ENCODE measurements around the gene MFSD11. TPM values are rescaled to one million over a fixed set of nuclear protein-coding genes. Genes with fewer than 3 reads are reported as not detected.

MFSD11 gene
- polyA plus RNA-seq, 2 of the 4 experiments (the other 2 are of a cell fraction), result 17.5 to 26.0 TPM

DNA sequence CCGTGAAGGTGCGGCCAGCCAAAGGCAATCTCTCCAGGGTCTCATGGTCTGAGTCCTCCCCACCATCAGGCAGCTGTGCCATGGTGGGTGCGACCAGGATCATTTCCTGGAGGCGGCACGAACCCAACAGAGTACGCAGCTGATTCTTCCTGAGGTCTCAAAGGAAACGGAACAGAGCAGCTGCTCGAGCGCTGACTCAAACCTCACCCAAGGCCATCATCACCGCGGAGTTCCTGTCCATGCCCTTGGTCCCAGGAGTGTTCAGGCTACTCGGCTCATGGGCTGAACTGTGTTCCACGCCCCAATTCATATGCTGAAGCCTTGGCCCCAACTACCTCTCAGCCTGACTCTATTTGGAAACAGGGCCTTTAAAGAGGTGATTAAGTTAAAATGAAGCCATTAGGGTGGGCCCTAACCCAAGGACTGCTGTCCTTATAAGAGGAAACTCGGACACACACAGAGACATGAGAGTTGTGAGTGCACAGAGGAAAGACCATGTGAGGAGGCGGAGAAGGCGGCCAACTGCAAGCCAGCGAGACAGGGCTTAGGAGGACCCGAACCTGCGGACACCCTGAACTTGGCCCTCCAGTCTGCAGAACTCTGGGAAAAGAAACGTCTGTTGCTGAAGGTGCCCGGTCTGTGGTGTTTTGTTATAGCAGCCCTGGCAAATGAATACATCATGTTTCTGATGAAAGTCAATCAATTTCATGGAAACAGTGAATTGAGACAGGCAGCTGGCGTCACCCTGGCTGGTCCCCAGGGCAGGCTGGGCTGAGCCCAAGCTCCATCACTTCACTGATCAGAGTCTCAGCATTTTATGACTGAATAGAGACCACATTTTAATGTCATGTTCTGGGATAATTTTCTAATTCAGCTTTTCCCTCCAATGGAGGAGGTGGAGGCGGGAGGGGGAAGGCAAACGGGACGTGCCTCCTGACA lies 40.9 kb upstream of the MFSD11 start:
- no peak for DNase-seq (ENCODE audit: low read depth in 1 of 2, low spot score in 1 of 2)

DNA sequence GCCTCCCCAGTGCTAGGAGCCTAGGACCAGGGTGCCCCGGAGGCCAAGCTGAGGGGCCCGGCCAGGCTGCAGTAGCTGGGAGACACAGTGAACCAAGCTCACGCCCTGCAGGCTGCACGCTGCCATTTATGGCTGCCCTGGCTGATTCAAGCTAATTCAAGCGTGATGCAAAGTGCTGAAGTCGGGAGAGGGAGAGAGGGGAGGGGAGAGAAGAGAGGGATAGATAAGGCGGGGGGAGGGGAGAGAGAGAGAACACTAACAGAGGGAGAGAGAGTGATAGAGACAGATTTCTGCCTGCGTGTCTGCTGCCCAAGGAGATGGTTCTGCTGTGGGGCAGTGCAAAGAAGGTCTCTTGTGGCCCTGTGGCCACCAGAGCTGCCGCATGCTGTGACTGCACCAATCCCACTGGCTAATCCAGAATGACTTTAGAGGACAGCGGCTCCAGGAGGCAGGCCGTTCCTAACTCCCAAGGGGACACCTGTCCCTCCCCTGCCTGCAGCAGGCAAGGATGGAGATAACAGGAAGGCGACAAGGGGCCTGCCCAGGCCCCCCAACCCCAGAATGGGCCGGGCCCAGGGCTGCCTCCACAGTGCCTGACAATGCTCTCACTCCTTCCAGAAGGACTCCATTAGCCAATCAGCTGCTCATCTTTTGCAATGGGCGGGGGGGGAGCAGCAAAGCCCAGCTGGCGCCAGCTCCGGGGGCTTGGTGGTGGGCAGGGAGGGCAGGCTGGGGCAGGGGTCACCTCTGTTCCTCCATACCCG lies 40.0 kb upstream of the MFSD11 start:
- no peak overlapping the region for H3K27ac ChIP-seq
- CTCF ChIA-PET, result interaction anchor here (0.6 to 20.1 kb wide), 8 partner anchors 14 to 202 kb away, joined by 3 to 456 read pairs (median 4); partner anchors contain the start of genes JMJD6, METTL23 and MXRA7
- no peaks in the 10 kb centered on the region for H3K9me3 ChIP-seq
- WGBS (ENCODE audit: missing lambda C conversion rate), result 89% methylated on average over 13 of the region's 17 CpGs
- no peak overlapping the region for H3K4me2 ChIP-seq
- ATAC-seq (no peak), DNase-seq (ENCODE audit: low read depth in 1 of 2, low spot score in 1 of 2) (no peak), FAIRE-seq (no peak)
- POLR2A ChIA-PET, result interaction anchor here (1.2 kb wide), 1 partner anchor 9 kb away, joined by 4 read pairs; no protein-coding TSS in a partner anchor
- no peak overlapping the region for H3K4me3 ChIP-seq
- H3K4me1 ChIP-seq, result no peaks in the 10 kb centered on the region
- no peak for TF ChIP-seq SMC3 (IDR thresholded peaks at IDR 0.05)
- TF ChIP-seq, protein P1, sequence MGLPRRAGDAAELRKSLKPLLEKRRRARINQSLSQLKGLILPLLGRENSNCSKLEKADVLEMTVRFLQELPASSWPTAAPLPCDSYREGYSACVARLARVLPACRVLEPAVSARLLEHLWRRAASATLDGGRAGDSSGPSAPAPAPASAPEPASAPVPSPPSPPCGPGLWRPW (IDR thresholded peaks at IDR 0.05), result no peak
- TF ChIP-seq CEBPB (IDR thresholded peaks at IDR 0.05), result no peak
- no peak for TF ChIP-seq KDM5A (IDR thresholded peaks at IDR 0.05)
- TF ChIP-seq, protein P2, sequence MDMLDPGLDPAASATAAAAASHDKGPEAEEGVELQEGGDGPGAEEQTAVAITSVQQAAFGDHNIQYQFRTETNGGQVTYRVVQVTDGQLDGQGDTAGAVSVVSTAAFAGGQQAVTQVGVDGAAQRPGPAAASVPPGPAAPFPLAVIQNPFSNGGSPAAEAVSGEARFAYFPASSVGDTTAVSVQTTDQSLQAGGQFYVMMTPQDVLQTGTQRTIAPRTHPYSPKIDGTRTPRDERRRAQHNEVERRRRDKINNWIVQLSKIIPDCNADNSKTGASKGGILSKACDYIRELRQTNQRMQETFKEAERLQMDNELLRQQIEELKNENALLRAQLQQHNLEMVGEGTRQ (IDR thresholded peaks at IDR 0.05), result no peak
- TF ChIP-seq, protein P3, sequence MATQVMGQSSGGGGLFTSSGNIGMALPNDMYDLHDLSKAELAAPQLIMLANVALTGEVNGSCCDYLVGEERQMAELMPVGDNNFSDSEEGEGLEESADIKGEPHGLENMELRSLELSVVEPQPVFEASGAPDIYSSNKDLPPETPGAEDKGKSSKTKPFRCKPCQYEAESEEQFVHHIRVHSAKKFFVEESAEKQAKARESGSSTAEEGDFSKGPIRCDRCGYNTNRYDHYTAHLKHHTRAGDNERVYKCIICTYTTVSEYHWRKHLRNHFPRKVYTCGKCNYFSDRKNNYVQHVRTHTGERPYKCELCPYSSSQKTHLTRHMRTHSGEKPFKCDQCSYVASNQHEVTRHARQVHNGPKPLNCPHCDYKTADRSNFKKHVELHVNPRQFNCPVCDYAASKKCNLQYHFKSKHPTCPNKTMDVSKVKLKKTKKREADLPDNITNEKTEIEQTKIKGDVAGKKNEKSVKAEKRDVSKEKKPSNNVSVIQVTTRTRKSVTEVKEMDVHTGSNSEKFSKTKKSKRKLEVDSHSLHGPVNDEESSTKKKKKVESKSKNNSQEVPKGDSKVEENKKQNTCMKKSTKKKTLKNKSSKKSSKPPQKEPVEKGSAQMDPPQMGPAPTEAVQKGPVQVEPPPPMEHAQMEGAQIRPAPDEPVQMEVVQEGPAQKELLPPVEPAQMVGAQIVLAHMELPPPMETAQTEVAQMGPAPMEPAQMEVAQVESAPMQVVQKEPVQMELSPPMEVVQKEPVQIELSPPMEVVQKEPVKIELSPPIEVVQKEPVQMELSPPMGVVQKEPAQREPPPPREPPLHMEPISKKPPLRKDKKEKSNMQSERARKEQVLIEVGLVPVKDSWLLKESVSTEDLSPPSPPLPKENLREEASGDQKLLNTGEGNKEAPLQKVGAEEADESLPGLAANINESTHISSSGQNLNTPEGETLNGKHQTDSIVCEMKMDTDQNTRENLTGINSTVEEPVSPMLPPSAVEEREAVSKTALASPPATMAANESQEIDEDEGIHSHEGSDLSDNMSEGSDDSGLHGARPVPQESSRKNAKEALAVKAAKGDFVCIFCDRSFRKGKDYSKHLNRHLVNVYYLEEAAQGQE (IDR thresholded peaks at IDR 0.05), result no peak
- TF ChIP-seq EHF (CRISPR knock-in tag; IDR thresholded peaks at IDR 0.05), result no peak
- TF ChIP-seq, protein P4, sequence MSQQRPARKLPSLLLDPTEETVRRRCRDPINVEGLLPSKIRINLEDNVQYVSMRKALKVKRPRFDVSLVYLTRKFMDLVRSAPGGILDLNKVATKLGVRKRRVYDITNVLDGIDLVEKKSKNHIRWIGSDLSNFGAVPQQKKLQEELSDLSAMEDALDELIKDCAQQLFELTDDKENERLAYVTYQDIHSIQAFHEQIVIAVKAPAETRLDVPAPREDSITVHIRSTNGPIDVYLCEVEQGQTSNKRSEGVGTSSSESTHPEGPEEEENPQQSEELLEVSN (IDR thresholded peaks at IDR 0.05; ENCODE audit: borderline replicate concordance, low read depth), result no peak
- TF ChIP-seq CBX8 (IDR thresholded peaks at IDR 0.05), result no peak
- no peak for TF ChIP-seq HOXA7 (CRISPR knock-in tag; IDR thresholded peaks at IDR 0.05)
- no peak for TF ChIP-seq GATA3 (IDR thresholded peaks at IDR 0.05; ENCODE audit: borderline replicate concordance)
- no peak for TF ChIP-seq HDAC2 (IDR thresholded peaks at IDR 0.05)

More for the DNA sequence above, 40.9 kb upstream of the MFSD11 start:
- no peak overlapping the region for H3K4me3 ChIP-seq
- TF ChIP-seq ZC3H11A (IDR thresholded peaks at IDR 0.05) (no peak), CBX2 (IDR thresholded peaks at IDR 0.05; ENCODE audit: borderline replicate concordance, low read depth) (no peak), NFE2L2 (conservative IDR thresholded peaks at IDR 0.05; ENCODE audit: low read length) (no peak), MAFK (IDR thresholded peaks at IDR 0.05; ENCODE audit: partially characterized antibody) (no peak), POLR2A (IDR thresholded peaks at IDR 0.05; ENCODE audit: low read length) (no peak), RFX5 (IDR thresholded peaks at IDR 0.05) (no peak), SREBF2 (IDR thresholded peaks at IDR 0.05) (no peak), ZNF302 (CRISPR knock-in tag; IDR thresholded peaks at IDR 0.05) (no peak), TP53 (CRISPR knock-in tag; IDR thresholded peaks at IDR 0.05) (no peak), JUN (IDR thresholded peaks at IDR 0.05) (no peak)
- TF ChIP-seq, protein P5, sequence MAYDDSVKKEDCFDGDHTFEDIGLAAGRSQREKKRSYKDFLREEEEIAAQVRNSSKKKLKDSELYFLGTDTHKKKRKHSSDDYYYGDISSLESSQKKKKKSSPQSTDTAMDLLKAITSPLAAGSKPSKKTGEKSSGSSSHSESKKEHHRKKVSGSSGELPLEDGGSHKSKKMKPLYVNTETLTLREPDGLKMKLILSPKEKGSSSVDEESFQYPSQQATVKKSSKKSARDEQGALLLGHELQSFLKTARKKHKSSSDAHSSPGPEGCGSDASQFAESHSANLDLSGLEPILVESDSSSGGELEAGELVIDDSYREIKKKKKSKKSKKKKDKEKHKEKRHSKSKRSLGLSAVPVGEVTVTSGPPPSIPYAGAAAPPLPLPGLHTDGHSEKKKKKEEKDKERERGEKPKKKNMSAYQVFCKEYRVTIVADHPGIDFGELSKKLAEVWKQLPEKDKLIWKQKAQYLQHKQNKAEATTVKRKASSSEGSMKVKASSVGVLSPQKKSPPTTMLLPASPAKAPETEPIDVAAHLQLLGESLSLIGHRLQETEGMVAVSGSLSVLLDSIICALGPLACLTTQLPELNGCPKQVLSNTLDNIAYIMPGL (CRISPR knock-in tag; IDR thresholded peaks at IDR 0.05; ENCODE audit: borderline replicate concordance), result no peak
- TF ChIP-seq, protein P6, sequence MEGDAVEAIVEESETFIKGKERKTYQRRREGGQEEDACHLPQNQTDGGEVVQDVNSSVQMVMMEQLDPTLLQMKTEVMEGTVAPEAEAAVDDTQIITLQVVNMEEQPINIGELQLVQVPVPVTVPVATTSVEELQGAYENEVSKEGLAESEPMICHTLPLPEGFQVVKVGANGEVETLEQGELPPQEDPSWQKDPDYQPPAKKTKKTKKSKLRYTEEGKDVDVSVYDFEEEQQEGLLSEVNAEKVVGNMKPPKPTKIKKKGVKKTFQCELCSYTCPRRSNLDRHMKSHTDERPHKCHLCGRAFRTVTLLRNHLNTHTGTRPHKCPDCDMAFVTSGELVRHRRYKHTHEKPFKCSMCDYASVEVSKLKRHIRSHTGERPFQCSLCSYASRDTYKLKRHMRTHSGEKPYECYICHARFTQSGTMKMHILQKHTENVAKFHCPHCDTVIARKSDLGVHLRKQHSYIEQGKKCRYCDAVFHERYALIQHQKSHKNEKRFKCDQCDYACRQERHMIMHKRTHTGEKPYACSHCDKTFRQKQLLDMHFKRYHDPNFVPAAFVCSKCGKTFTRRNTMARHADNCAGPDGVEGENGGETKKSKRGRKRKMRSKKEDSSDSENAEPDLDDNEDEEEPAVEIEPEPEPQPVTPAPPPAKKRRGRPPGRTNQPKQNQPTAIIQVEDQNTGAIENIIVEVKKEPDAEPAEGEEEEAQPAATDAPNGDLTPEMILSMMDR (IDR thresholded peaks at IDR 0.05), result no peak
- TF ChIP-seq, protein P7, sequence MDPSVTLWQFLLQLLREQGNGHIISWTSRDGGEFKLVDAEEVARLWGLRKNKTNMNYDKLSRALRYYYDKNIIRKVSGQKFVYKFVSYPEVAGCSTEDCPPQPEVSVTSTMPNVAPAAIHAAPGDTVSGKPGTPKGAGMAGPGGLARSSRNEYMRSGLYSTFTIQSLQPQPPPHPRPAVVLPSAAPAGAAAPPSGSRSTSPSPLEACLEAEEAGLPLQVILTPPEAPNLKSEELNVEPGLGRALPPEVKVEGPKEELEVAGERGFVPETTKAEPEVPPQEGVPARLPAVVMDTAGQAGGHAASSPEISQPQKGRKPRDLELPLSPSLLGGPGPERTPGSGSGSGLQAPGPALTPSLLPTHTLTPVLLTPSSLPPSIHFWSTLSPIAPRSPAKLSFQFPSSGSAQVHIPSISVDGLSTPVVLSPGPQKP (IDR thresholded peaks at IDR 0.05; ENCODE audit: low read depth, low read length), result no peak
- TF ChIP-seq, protein P8, sequence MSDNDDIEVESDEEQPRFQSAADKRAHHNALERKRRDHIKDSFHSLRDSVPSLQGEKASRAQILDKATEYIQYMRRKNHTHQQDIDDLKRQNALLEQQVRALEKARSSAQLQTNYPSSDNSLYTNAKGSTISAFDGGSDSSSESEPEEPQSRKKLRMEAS (IDR thresholded peaks at IDR 0.05), result no peak
- POLR2A ChIA-PET, result interaction anchor here (1.2 kb wide), 1 partner anchor 8 kb away, joined by 4 read pairs; no protein-coding TSS in a partner anchor
- no peak overlapping the region for H3K27ac ChIP-seq
- FAIRE-seq, result no peak
- no peaks in the 10 kb centered on the region for H3K9me3 ChIP-seq
- no peak overlapping the region for H3K4me2 ChIP-seq
- no peak; a peak in 1 of 6 replicates for ATAC-seq
- WGBS (ENCODE audit: missing lambda C conversion rate), result 83% methylated on average over 25 of the region's 25 CpGs
- CTCF ChIA-PET, result interaction anchor here (0.6 to 20.1 kb wide), 7 partner anchors 14 to 201 kb away, joined by 3 to 456 read pairs (median 4); partner anchors contain the start of genes JMJD6, METTL23 and MXRA7
- no peaks in the 10 kb centered on the region for H3K4me1 ChIP-seq
